ENCODE measurements around the gene CENPB. TPM values are rescaled to one million over a fixed set of nuclear protein-coding genes. Genes with fewer than 3 reads are reported as not detected.

CENPB gene
- total and polyA plus RNA-seq, 4 donors, result 44.7 to 89.4 (median 83.2) TPM

DNA sequence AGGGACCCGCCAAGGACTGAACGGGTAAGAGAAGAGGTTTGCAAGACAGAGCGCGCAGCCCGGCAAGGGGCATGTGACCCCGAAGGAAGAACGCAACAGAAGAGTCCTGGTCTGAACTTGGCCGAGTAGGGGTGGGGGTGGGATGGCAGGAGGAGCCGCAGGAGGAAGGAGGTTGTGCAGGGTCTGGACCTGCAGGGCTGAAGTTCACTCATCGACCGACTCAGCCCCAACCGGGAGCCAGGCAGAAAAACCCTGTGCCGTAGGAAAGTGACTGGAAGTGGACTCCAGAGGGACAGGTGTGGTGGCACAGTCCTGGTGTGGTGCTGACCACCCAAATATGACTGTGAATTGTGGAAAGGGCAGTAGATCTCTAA is 34.2 kb downstream of the CENPB start:
- no peaks in the 10 kb centered on the region for H3K36me3 ChIP-seq (ENCODE audit: control insufficient read depth in 1 of 2, insufficient read depth in 2 of 2, low read length in 1 of 2)
- H3K27me3 ChIP-seq (ENCODE audit: control insufficient read depth in 1 of 2, insufficient read depth in 2 of 2, low read length in 1 of 2), result no peaks in the 10 kb centered on the region
- H3K9me3 ChIP-seq (ENCODE audit: control insufficient read depth, low read length), result no peaks in the 10 kb centered on the region
- ATAC-seq (ENCODE audit: low FRiP score), result no peak
- no peak overlapping the region for H3K27ac ChIP-seq (ENCODE audit: low read depth in 1 of 2, low read length in 2 of 2)
- no peak for DNase-seq
- H3K4me1 ChIP-seq (ENCODE audit: control insufficient read depth in 1 of 2, insufficient read depth in 2 of 2, low read length in 2 of 2), result no peaks in the 10 kb centered on the region
- intact Hi-C loops (cut with DNase I), result loop anchor here in 1 of 2 donors (5.0 kb wide), 1 partner anchor 75 kb away; no protein-coding TSS in a partner anchor
- H3K4me3 ChIP-seq (ENCODE audit: low read length in 2 of 2), result no peak overlapping the region
- 5 to 7% methylated on average over 13 of the region's 13 CpGs for WGBS, 2 donors

- intact Hi-C loops (cut with DNase I), result loop anchor here in 1 of 2 donors (5.0 kb wide), 1 partner anchor 75 kb away; no protein-coding TSS in a partner anchor
- WGBS, 2 donors, result 6 to 7% methylated on average over 95 of the region's 95 CpGs
- peak; percentile 37 for ATAC-seq (ENCODE audit: low FRiP score)
Observed at GRCh38 chr20:3751675-3752385, 34.7 kb downstream of the CENPB start.

GRCh38 chr20:3751305-3751674 is 35.2 kb downstream of the CENPB start:
- H3K4me1 ChIP-seq (ENCODE audit: control insufficient read depth in 1 of 2, insufficient read depth in 2 of 2, low read length in 2 of 2), result no peaks in the 10 kb centered on the region

More at GRCh38 chr20:3751675-3752385, 34.7 kb downstream of the CENPB start:
- no peaks in the 10 kb centered on the region for H3K9me3 ChIP-seq (ENCODE audit: control insufficient read depth, low read length)
- no peaks in the 10 kb centered on the region for H3K4me1 ChIP-seq (ENCODE audit: control insufficient read depth in 1 of 2, insufficient read depth in 2 of 2, low read length in 2 of 2)
- H3K36me3 ChIP-seq (ENCODE audit: control insufficient read depth in 1 of 2, insufficient read depth in 2 of 2, low read length in 1 of 2), result no peaks in the 10 kb centered on the region
- H3K4me3 ChIP-seq (ENCODE audit: low read length in 2 of 2), result no peak overlapping the region
- peak; percentile 87 to 89 for DNase-seq
- no peaks in the 10 kb centered on the region for H3K27me3 ChIP-seq (ENCODE audit: control insufficient read depth in 1 of 2, insufficient read depth in 2 of 2, low read length in 1 of 2)
- no peak overlapping the region for H3K27ac ChIP-seq (ENCODE audit: low read depth in 1 of 2, low read length in 2 of 2)

GRCh38 chr20:3749689-3750531 is 36.6 kb downstream of the CENPB start:
- intact Hi-C loops (cut with DNase I), result loop anchor here in 1 of 2 donors (5.0 kb wide), 1 partner anchor 73 kb away; no protein-coding TSS in a partner anchor
- DNase-seq, result no peak
- no peak overlapping the region for H3K4me3 ChIP-seq (ENCODE audit: low read length in 2 of 2)
- WGBS, 2 donors, result 14 to 21% methylated on average over 55 to 72 of the region's 72 CpGs
- H3K9me3 ChIP-seq (ENCODE audit: control insufficient read depth, low read length), result no peaks in the 10 kb centered on the region
- ATAC-seq (ENCODE audit: low FRiP score), result no peak
- no peaks in the 10 kb centered on the region for H3K27me3 ChIP-seq (ENCODE audit: control insufficient read depth in 1 of 2, insufficient read depth in 2 of 2, low read length in 1 of 2)
- no peaks in the 10 kb centered on the region for H3K36me3 ChIP-seq (ENCODE audit: control insufficient read depth in 1 of 2, insufficient read depth in 2 of 2, low read length in 1 of 2)
- no peak overlapping the region for H3K27ac ChIP-seq (ENCODE audit: low read depth in 1 of 2, low read length in 2 of 2)
- H3K4me1 ChIP-seq (ENCODE audit: control insufficient read depth in 1 of 2, insufficient read depth in 2 of 2, low read length in 2 of 2), result no peaks in the 10 kb centered on the region

More at GRCh38 chr20:3751305-3751674, 35.2 kb downstream of the CENPB start:
- no peak for DNase-seq
- H3K27me3 ChIP-seq (ENCODE audit: control insufficient read depth in 1 of 2, insufficient read depth in 2 of 2, low read length in 1 of 2), result no peaks in the 10 kb centered on the region
- ATAC-seq (ENCODE audit: low FRiP score), result no peak
- no peak overlapping the region for H3K4me3 ChIP-seq (ENCODE audit: low read length in 2 of 2)
- 25 to 31% methylated on average over 30 to 31 of the region's 31 CpGs for WGBS, 2 donors
- H3K9me3 ChIP-seq (ENCODE audit: control insufficient read depth, low read length), result no peaks in the 10 kb centered on the region
- H3K36me3 ChIP-seq (ENCODE audit: control insufficient read depth in 1 of 2, insufficient read depth in 2 of 2, low read length in 1 of 2), result no peaks in the 10 kb centered on the region
- intact Hi-C loops (cut with DNase I), result loop anchor here in 1 of 2 donors (5.0 kb wide), 1 partner anchor 74 kb away; no protein-coding TSS in a partner anchor
- no peak overlapping the region for H3K27ac ChIP-seq (ENCODE audit: low read depth in 1 of 2, low read length in 2 of 2)

GRCh38 chr20:3749087-3749688 is 37.4 kb downstream of the CENPB start:
- intact Hi-C loops (cut with DNase I), result no loop called here
- Histone ChIP-seq H3K4me3 (ENCODE audit: low read length in 2 of 2) (no peak overlapping the region), H3K27ac (ENCODE audit: low read depth in 1 of 2, low read length in 2 of 2) (no peak overlapping the region), H3K4me1 (ENCODE audit: control insufficient read depth in 1 of 2, insufficient read depth in 2 of 2, low read length in 2 of 2) (no peaks in the 10 kb centered on the region), H3K9me3 (ENCODE audit: control insufficient read depth, low read length) (no peaks in the 10 kb centered on the region), H3K36me3 (ENCODE audit: control insufficient read depth in 1 of 2, insufficient read depth in 2 of 2, low read length in 1 of 2) (no peaks in the 10 kb centered on the region), H3K27me3 (ENCODE audit: control insufficient read depth in 1 of 2, insufficient read depth in 2 of 2, low read length in 1 of 2) (no peaks in the 10 kb centered on the region)
- DNase-seq (no peak), ATAC-seq (ENCODE audit: low FRiP score) (no peak)
- WGBS, 2 donors, result 67 to 73% methylated on average over 23 to 24 of the region's 24 CpGs

DNA sequence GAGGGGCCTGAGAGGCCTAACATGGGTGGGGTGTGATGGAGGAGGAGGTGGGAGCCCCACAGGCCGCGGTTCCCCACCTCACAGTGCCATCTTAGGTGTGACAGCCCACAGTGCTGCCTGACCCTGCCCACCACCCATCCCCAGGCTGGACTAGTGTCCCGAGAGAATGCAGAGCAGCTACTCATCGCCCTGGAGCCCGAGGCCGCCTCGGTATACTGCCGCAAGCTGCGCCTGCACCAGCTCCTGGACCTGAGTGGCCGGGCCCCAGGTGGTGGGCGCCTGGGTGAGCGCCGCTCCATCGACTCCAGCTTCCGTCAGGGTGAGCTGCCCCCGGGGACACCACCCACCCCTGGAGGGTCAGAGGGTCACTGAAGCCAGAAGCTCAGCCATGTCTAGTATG is 38.5 kb downstream of the CENPB start:
- WGBS, 2 donors, result 94 to 95% methylated on average over 16 of the region's 16 CpGs

GRCh38 chr20:3747471-3747870 is 39.1 kb downstream of the CENPB start:
- Histone ChIP-seq H3K27ac (ENCODE audit: low read depth in 1 of 2, low read length in 2 of 2) (no peak overlapping the region), H3K4me1 (ENCODE audit: control insufficient read depth in 1 of 2, insufficient read depth in 2 of 2, low read length in 2 of 2) (no peaks in the 10 kb centered on the region), H3K36me3 (ENCODE audit: control insufficient read depth in 1 of 2, insufficient read depth in 2 of 2, low read length in 1 of 2) (no peaks in the 10 kb centered on the region), H3K4me3 (ENCODE audit: low read length in 2 of 2) (no peak overlapping the region), H3K9me3 (ENCODE audit: control insufficient read depth, low read length) (no peaks in the 10 kb centered on the region), H3K27me3 (ENCODE audit: control insufficient read depth in 1 of 2, insufficient read depth in 2 of 2, low read length in 1 of 2) (no peaks in the 10 kb centered on the region)
- ATAC-seq (ENCODE audit: low FRiP score) (no peak), DNase-seq (no peak)
- intact Hi-C loops (cut with DNase I), result no loop called here
- WGBS, 2 donors, result 92 to 96% methylated on average over 2 of the region's 2 CpGs

More for the DNA sequence above, 38.5 kb downstream of the CENPB start:
- intact Hi-C loops (cut with DNase I), result no loop called here
- Histone ChIP-seq H3K4me1 (ENCODE audit: control insufficient read depth in 1 of 2, insufficient read depth in 2 of 2, low read length in 2 of 2) (no peaks in the 10 kb centered on the region), H3K4me3 (ENCODE audit: low read length in 2 of 2) (no peak overlapping the region), H3K27ac (ENCODE audit: low read depth in 1 of 2, low read length in 2 of 2) (no peak overlapping the region), H3K36me3 (ENCODE audit: control insufficient read depth in 1 of 2, insufficient read depth in 2 of 2, low read length in 1 of 2) (no peaks in the 10 kb centered on the region), H3K9me3 (ENCODE audit: control insufficient read depth, low read length) (no peaks in the 10 kb centered on the region), H3K27me3 (ENCODE audit: control insufficient read depth in 1 of 2, insufficient read depth in 2 of 2, low read length in 1 of 2) (no peaks in the 10 kb centered on the region)
- ATAC-seq (ENCODE audit: low FRiP score), result no peak
- DNase-seq, result no peak

GRCh38 chr20:3745686-3746173 is 40.8 kb downstream of the CENPB start:
- 59 to 65% methylated on average over 11 of the region's 11 CpGs for WGBS, 2 donors
- no peaks in the 10 kb centered on the region for H3K9me3 ChIP-seq (ENCODE audit: control insufficient read depth, low read length)
- H3K4me1 ChIP-seq (ENCODE audit: control insufficient read depth in 1 of 2, insufficient read depth in 2 of 2, low read length in 2 of 2), result no peaks in the 10 kb centered on the region
- H3K36me3 ChIP-seq (ENCODE audit: control insufficient read depth in 1 of 2, insufficient read depth in 2 of 2, low read length in 1 of 2), result no peaks in the 10 kb centered on the region
- intact Hi-C loops (cut with DNase I), result no loop called here
- H3K4me3 ChIP-seq (ENCODE audit: low read length in 2 of 2), result no peak overlapping the region
- DNase-seq (no peak), ATAC-seq (ENCODE audit: low FRiP score) (no peak)
- no peaks in the 10 kb centered on the region for H3K27me3 ChIP-seq (ENCODE audit: control insufficient read depth in 1 of 2, insufficient read depth in 2 of 2, low read length in 1 of 2)
- no peak overlapping the region for H3K27ac ChIP-seq (ENCODE audit: low read depth in 1 of 2, low read length in 2 of 2)

Measured in aorta (tissue), 5 donors.